Measurements from ENCODE around the gene LCN2. TPM values are rescaled to one million over a fixed set of nuclear protein-coding genes. Genes with fewer than 3 reads are reported as not detected.

The LCN2 gene
- total RNA-seq, 1 donor from 2014 or later = 6.0 TPM

DNA sequence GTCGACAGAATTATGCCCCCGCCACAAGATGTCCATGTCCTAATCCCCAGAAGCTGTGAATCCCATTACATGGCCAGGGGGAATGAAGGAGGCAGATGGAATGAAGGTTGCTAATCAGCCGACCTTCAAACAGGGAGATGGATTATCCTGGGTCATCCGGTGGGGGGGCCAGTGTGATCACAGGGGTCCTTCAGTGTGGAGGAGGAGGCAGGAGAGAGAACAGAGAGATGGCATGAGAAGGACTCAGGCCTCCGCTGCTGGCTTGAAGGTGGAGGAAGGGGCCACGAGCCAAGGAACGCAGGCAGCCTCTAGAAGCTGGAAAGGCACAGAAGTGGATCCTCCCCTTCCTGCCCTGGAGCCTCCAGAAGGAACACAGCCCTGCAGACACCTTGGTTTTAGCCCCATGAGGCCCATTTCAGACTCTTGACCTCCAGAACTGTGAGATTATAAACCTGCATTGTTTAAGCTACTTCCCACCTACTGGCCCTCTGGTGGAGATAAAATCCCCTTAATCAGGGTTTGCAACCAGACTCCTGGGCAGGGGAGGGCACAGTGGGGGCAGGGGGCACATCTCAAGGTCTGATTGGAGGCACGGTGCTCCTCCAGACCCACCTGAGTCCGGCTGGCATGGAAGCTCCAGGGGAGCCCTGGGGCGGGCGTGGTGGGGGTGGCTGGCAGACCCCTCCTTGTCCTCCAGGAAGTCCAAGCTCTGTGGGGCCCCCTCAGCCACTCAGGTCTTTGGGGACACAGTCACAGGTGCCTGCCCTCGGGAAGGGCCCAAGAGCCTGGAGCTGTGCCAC is 35.5 kb upstream of the LCN2 start:
- ATAC-seq (no peak), DNase-seq (ENCODE audit: low spot score) (peak; percentile 59)
- intact Hi-C loops (cut with DNase I) = no loop called here

- intact Hi-C loops (cut with DNase I) = loop anchor here (5.0 kb wide), 1 partner anchor 172 kb away; no protein-coding TSS in a partner anchor
- peak; percentile 60 for DNase-seq (ENCODE audit: low spot score)
- no peak for ATAC-seq
Measured at GRCh38 chr9:128114326-128115186, 34.7 kb upstream of the LCN2 start.

DNA sequence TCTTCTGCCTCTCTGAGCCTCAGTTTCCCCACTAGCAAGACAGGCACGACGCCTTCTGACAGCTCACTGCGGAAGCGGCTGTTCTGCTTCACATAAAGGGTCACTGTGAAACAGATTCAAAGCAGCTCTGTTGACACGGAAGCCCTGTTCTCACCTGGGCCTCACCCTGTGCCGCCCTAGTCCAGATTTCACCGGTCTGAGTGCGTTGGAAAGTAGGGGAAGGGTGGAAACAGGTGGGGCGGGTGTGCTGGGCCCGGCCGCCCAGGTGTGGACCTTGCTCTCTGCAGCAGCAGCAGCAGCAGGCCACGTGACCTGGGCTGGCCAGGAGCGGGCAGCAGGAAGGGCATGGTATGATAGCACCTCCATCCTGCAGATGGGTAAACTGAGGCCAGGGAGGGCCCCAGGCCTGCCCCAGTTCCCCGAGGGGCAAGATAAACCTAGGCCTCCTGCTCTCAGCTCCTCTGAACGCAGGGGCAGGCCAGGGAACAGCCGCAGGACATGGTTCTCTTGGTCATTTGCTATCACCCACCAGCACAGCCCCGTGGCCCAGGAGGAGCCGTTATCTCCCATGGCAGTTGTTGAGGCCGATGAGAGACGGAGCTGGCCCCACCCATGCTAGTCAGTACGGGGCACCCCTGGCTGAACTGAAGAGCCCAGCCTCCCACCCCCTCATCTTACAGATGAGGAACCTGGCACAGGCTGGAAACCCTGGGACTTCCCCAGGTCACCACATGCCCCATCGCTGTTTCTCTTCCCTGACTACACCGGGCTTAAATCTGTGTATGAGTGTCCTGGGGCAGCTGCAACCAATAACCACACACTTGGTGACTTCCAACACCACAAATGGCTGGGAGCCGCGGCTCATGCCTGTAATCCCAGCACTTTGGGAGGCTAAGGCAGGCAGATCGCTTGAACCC is 33.8 kb upstream of the LCN2 start:
- ATAC-seq (no peak), DNase-seq (ENCODE audit: low spot score) (peak; percentile 50)
- intact Hi-C loops (cut with DNase I) = loop anchor here (5.0 kb wide), 1 partner anchor 173 kb away; no protein-coding TSS in a partner anchor

DNA sequence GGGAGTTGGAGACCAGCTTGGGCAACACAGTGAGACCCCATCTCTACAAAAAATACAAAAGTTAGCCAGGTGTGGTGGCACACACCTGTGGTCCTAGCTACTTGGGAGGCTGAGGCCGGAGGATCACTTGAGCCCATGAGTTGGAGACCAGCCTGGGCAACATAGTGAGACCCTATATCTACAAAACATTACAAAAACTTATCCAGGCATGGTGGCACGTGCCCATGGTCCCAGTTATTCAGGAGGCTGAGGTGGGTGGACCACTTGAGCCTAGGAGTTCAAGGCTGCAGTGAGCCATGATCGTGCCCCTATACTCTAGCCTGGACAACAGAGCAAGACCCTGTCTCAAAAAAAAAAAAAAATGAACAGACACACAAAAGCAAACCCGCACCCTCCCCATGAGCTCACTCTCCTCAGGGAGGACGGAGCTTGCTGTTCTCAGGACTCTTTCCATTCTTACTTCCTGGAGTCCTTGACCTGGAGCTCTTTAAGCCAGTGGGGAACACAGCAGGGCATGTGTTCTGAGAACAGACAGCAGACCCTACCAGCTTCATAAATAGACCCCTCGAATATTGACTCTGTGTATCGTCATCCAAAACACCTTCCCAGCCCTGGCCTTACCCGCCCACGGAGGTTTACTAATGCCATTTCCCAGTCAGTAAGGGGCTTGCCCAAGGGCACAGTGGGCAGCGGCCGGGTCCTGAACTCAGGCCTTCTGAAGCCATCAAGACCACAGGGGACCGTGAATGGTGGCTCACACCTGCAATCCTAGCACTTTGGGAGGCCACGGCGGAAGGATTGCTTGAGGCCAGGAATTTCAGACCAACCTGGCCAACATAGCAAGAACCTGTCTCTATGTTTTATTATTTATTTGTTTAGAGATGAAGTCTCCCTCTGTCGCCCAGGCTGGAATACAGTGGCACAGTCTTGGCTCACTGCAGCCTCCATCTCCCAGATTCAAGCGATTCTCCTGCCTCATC is 32.9 kb upstream of the LCN2 start:
- no peak for ATAC-seq
- intact Hi-C loops (cut with DNase I) = loop anchor here (5.0 kb wide), 1 partner anchor 174 kb away; no protein-coding TSS in a partner anchor
- DNase-seq (ENCODE audit: low spot score) = peak; percentile 60

- intact Hi-C loops (cut with DNase I) = loop anchor here (5.0 kb wide), 1 partner anchor 176 kb away; no protein-coding TSS in a partner anchor
- peak; percentile 76 for ATAC-seq
- peak; percentile 98 for DNase-seq (ENCODE audit: low spot score)
Measured at GRCh38 chr9:128117613-128118471, 31.4 kb upstream of the LCN2 start.

- ATAC-seq (no peak), DNase-seq (ENCODE audit: low spot score) (no peak)
- intact Hi-C loops (cut with DNase I) = loop anchor here (5.0 kb wide), 1 partner anchor 176 kb away; no protein-coding TSS in a partner anchor
Measured at GRCh38 chr9:128118472-128118857, 30.8 kb upstream of the LCN2 start.

GRCh38 chr9:128118971-128119665 is 30.1 kb upstream of the LCN2 start:
- intact Hi-C loops (cut with DNase I) = loop anchor here (5.0 kb wide), 1 partner anchor 177 kb away; no protein-coding TSS in a partner anchor
- DNase-seq (ENCODE audit: low spot score) = peak; percentile 50
- no peak for ATAC-seq

DNA sequence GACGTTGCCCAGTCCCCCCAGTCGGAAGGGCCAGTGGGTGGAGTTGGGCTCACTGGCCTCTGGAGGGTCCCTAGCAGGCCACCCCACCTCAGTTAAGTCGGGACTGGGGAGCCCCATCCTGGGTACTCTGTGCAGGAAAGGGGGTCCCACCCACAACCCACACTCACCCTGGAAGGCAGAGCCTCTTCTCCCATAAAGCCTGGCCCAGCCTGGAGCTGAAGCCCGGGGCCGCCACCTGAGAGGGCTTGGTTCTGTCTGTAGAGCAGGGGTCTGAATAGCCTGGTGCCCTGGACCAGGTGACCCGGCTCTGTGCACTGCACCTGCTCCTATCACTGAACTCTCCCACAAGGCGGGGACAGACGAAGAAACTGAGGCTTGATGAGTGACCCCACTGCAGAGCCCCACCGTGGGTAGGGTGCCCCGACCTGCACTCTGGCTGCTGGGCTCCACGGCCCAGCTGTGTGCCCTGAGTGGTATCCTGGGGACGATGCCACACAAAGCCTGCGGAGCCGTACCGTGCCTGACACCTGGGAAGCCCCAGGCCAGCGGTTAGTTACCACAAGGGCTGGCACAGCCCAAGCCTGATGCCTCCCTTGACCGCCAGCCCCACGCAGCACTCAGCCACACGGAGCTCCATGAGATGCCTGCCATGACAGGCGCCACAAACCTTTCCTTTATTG is 29.1 kb upstream of the LCN2 start:
- ATAC-seq = no peak
- DNase-seq (ENCODE audit: low spot score) = peak; percentile 52
- intact Hi-C loops (cut with DNase I) = no loop called here

- intact Hi-C loops (cut with DNase I) = no loop called here
- ATAC-seq (no peak), DNase-seq (ENCODE audit: low spot score) (peak; percentile 50)
Measured at GRCh38 chr9:128120741-128121465, 28.4 kb upstream of the LCN2 start.

- intact Hi-C loops (cut with DNase I) = no loop called here
- ATAC-seq (no peak), DNase-seq (ENCODE audit: low spot score) (no peak)
Measured at GRCh38 chr9:128121466-128121810, 27.8 kb upstream of the LCN2 start.

- intact Hi-C loops (cut with DNase I) = no loop called here
- DNase-seq (ENCODE audit: low spot score) = no peak
Measured at GRCh38 chr9:128121924-128122808, 27.1 kb upstream of the LCN2 start.

DNA sequence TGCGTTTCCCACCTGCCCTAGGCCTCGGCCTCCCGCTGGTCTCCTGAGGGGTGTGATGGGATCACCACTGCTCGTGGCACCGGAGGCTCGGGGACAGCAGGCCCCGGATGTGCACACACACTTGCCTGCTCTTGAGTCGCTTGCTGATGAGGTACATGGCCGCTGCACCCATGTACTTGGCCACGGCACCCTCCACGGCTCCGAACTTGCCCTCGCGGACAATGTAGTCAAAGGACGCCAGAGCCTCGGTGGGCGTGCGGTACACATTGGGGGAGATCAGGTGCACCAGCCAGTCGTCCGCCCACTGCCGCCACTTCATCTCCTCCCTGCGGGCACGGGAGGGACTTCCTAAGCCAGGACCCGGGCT is 26.5 kb upstream of the LCN2 start:
- no peak for DNase-seq (ENCODE audit: low spot score)
- ATAC-seq = no peak
- intact Hi-C loops (cut with DNase I) = no loop called here

More at GRCh38 chr9:128121924-128122808, 27.1 kb upstream of the LCN2 start:
- no peak for ATAC-seq

DNA sequence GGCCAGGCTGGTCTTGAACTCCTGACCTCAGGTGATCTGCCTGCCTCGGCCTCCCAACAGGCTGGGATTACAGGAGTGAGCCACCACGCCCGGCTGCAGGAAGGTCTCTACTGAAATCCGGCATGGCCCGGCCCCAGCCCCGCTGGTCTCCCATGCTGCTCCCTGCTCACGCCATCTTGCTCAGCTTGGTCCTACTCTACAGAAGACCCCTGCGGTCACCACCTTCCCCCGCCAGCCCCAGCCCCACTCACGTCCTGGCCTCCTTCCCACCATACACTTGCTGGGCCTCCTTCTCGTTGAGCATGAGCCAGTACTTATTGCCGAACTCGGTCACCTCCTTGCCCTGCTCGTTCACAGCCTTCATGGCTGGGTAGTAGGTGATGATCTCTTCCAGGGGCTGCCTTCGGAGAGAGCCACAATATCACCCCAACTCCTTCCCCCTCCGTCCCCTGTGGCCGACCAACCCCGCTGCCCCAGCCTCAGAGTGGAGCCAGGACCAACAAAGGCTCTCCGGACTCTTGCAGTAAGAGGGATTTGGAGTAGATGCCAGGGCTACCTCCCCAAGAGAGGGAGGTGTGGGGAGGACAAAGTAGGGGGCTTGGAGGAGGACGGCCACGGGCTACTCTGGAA is 25.7 kb upstream of the LCN2 start:
- no peak for DNase-seq (ENCODE audit: low spot score)
- no peak for ATAC-seq
- intact Hi-C loops (cut with DNase I) = no loop called here

DNA sequence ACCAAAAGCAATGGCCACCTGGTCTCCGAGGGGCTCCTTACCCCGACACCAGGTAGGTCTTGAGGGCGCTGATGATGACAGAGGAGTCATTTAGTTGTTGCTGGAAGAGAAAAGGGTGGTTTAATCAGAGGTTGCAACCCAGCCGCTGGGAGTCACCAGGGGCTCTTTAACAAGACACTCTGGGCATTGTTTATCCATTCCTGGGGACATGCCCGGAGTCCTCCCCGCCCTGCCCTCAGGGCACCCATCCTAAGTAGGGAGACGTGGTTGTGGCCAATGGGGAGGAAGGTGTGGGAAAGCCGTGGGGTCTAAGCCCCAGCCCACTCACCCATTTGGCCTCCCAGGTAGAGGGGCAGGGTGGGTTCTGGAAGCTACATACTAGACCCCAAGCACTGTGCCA is 24.8 kb upstream of the LCN2 start:
- DNase-seq (ENCODE audit: low spot score) (no peak), ATAC-seq (no peak)
- intact Hi-C loops (cut with DNase I) = no loop called here
